ENCODE measurements around the gene NFIX. TPM values are rescaled to one million over a fixed set of nuclear protein-coding genes. Genes with fewer than 3 reads are reported as not detected.

NFIX gene
- total RNA-seq, 3 donors from 2014 or later (not counting 1 experiment from before 2014, with no cell fraction given) = 0.61 to 2.1 (median 1.3) TPM

- H3K4me1 Mint-ChIP-seq = peaks cover 15 to 17% of the 10 kb centered on the region in 2 donors
- Histone ChIP-seq H3K9me3 (ENCODE audit: control insufficient read depth, insufficient read depth, low read length) (no peaks in the 10 kb centered on the region), H3K36me3 (ENCODE audit: control insufficient read depth, insufficient read depth, low read length) (no peaks in the 10 kb centered on the region), H3K4me3 (ENCODE audit: low read length) (no peak overlapping the region), H3K27me3 (ENCODE audit: control insufficient read depth, insufficient read depth, low read length) (no peaks in the 10 kb centered on the region), H3K27ac (ENCODE audit: low read length) (no peak overlapping the region), H3K4me1 (ENCODE audit: control insufficient read depth, insufficient read depth, low read length) (peaks cover 13% of the 10 kb centered on the region)
- no peak overlapping the region for H3K4me3 Mint-ChIP-seq
- no peak for TF ChIP-seq CTCF (IDR thresholded peaks at IDR 0.05)
- 93% methylated on average over 13 of the region's 13 CpGs for WGBS (ENCODE audit: insufficient coverage)
- DNase-seq (no peak), ATAC-seq (no peak)
- intact Hi-C loops (cut with micrococcal nuclease) = no loop called here
- no peak overlapping the region for H3K27ac Mint-ChIP-seq
- no peaks in the 10 kb centered on the region for H3K9me3 Mint-ChIP-seq
- H3K27me3 Mint-ChIP-seq (ENCODE audit: low read depth in 2 of 2) = peaks cover 0 to 6% of the 10 kb centered on the region in 2 donors
- H3K36me3 Mint-ChIP-seq = no peaks in the 10 kb centered on the region
Measured at GRCh38 chr19:13038306-13039210, 43.3 kb downstream of the NFIX start.

DNA sequence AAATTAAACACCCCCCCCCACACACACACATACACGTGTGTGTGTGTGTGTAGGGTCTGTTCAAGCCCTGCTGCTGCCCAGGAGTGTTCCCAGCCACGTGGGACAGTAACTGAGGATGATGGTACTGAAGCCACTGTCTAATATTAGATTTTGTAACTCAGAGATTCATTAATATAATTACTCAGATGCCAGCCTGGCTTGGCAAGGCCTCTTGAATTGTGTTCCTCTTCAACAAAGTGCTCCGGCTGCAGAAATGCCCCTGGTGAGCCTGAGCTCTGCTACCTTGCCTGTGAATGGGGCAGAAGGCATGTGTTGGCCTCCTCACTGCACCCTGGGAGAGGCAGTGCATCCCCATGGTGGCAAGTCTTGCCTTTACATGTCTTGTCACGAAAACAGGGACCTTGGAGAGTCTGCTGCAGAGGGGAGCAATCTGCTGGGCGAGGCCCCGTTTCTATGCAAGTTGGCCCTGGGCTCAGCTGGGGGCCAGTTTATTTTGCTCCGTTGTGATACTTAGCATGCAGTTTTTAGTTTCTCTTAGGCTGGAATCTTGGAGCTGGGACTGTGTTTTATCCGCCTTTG is 44.0 kb downstream of the NFIX start:
- Histone ChIP-seq H3K4me1 (ENCODE audit: control insufficient read depth, insufficient read depth, low read length) (peaks cover 21% of the 10 kb centered on the region), H3K4me3 (ENCODE audit: low read length) (no peak overlapping the region), H3K36me3 (ENCODE audit: control insufficient read depth, insufficient read depth, low read length) (no peaks in the 10 kb centered on the region), H3K27me3 (ENCODE audit: control insufficient read depth, insufficient read depth, low read length) (no peaks in the 10 kb centered on the region), H3K9me3 (ENCODE audit: control insufficient read depth, insufficient read depth, low read length) (no peaks in the 10 kb centered on the region), H3K27ac (ENCODE audit: low read length) (no peak overlapping the region)
- intact Hi-C loops (cut with micrococcal nuclease) = no loop called here
- WGBS (ENCODE audit: insufficient coverage) = 92% methylated on average over 6 of the region's 8 CpGs
- no peak for TF ChIP-seq CTCF (IDR thresholded peaks at IDR 0.05)
- no peak overlapping the region for H3K27ac Mint-ChIP-seq
- no peaks in the 10 kb centered on the region for H3K36me3 Mint-ChIP-seq
- peaks cover 12 to 18% of the 10 kb centered on the region in 2 donors for H3K4me1 Mint-ChIP-seq
- no peak overlapping the region for H3K4me3 Mint-ChIP-seq
- H3K27me3 Mint-ChIP-seq (ENCODE audit: low read depth in 2 of 2) = peaks cover 0 to 6% of the 10 kb centered on the region in 2 donors
- ATAC-seq (no peak), DNase-seq (no peak)
- H3K9me3 Mint-ChIP-seq = no peaks in the 10 kb centered on the region

- no peak overlapping the region for H3K27ac Mint-ChIP-seq
- H3K27me3 Mint-ChIP-seq (ENCODE audit: low read depth in 2 of 2) = peaks cover 0 to 4% of the 10 kb centered on the region in 2 donors
- H3K4me1 Mint-ChIP-seq = peaks cover 22 to 28% of the 10 kb centered on the region in 2 donors
- DNase-seq (no peak), ATAC-seq (no peak)
- no peak overlapping the region for H3K27ac ChIP-seq (ENCODE audit: low read length)
- no peaks in the 10 kb centered on the region for H3K27me3 ChIP-seq (ENCODE audit: control insufficient read depth, insufficient read depth, low read length)
- H3K9me3 ChIP-seq (ENCODE audit: control insufficient read depth, insufficient read depth, low read length) = no peaks in the 10 kb centered on the region
- H3K36me3 ChIP-seq (ENCODE audit: control insufficient read depth, insufficient read depth, low read length) = no peaks in the 10 kb centered on the region
- no peaks in the 10 kb centered on the region for H3K36me3 Mint-ChIP-seq
- no peak overlapping the region for H3K4me3 Mint-ChIP-seq
- H3K9me3 Mint-ChIP-seq = no peaks in the 10 kb centered on the region
- TF ChIP-seq CTCF (IDR thresholded peaks at IDR 0.05) = no peak
- 93% methylated on average over 15 of the region's 15 CpGs for WGBS (ENCODE audit: insufficient coverage)
- intact Hi-C loops (cut with micrococcal nuclease) = loop anchor here (10.0 kb wide), 1 partner anchor 256 kb away; no protein-coding TSS in a partner anchor
- H3K4me3 ChIP-seq (ENCODE audit: low read length) = no peak overlapping the region
- peaks cover 32% of the 10 kb centered on the region for H3K4me1 ChIP-seq (ENCODE audit: control insufficient read depth, insufficient read depth, low read length)
Measured at GRCh38 chr19:13040232-13040947, 45.1 kb downstream of the NFIX start.

All from natural killer cell (primary cell).